CD14-positive monocyte (primary cell): Measurements from ENCODE around the gene IFNE. TPM values are rescaled to one million over a fixed set of nuclear protein-coding genes. Genes with fewer than 3 reads are reported as not detected.

Experiments
- DNase-seq, 3 donors: peaks; one replicate each; pipeline ENCODE4 v3.0.0-alpha.2; 2011 to 2022
- H2AFZ ChIP-seq: 2 replicates; pipeline ENCODE4 v1.6.0; 2012; ENCODE audit warnings: mild to moderate bottlenecking, low read depth, low read length, inconsistent platforms; ENCODE audit not compliant: insufficient read depth, poor library complexity, severe bottlenecking
- H3K27ac ChIP-seq, 2 donors: 1 replicate in 1 of 2; 2 replicates in 1 of 2; pipeline ENCODE4 v1.5.1; 2012 to 2013; ENCODE audit warnings: low read length in 2 of 2, control low read depth in 1 of 2, inconsistent platforms in 1 of 2, low read depth in 1 of 2, mild to moderate bottlenecking in 1 of 2
- H3K27me3 ChIP-seq, 2 donors: one replicate each; pipeline versions ENCODE4 v1.6.0 to v1.6.1; 2011 to 2013; ENCODE audit warnings: low read length in 2 of 2; ENCODE audit not compliant: control insufficient read depth in 2 of 2, insufficient read depth in 2 of 2
- H3K36me3 ChIP-seq, 2 donors: replicated peaks in 1 of 2; 1 replicate in 1 of 2; 2 replicates in 1 of 2; pipeline versions ENCODE4 v1.5.1 to v1.6.1; 2012 to 2013; ENCODE audit warnings: low read length in 2 of 2, control low read depth in 1 of 2, inconsistent platforms in 1 of 2, mild to moderate bottlenecking in 1 of 2; ENCODE audit not compliant: insufficient read depth in 2 of 2, control insufficient read depth in 1 of 2
- H3K4me1 ChIP-seq, 2 donors: 1 replicate in 1 of 2; 2 replicates in 1 of 2; pipeline versions ENCODE4 v1.5.1 to v1.6.1; 2012 to 2013; ENCODE audit warnings: low read length in 2 of 2, control low read depth in 1 of 2, inconsistent platforms in 1 of 2, mild to moderate bottlenecking in 1 of 2, moderate library complexity in 1 of 2; ENCODE audit not compliant: insufficient read depth in 2 of 2, control insufficient read depth in 1 of 2
- H3K4me2 ChIP-seq: replicated peaks from 2 replicates; pipeline ENCODE3; 2012; ENCODE audit warnings: low read length, moderate library complexity, mild to moderate bottlenecking; ENCODE audit not compliant: poor library complexity, severe bottlenecking; ENCODE audit errors: extremely low read depth
- H3K4me3 ChIP-seq, 3 experiments: fragments of 200-600 bp in 1 of 3; sonication (generic) in 1 of 3; replicated peaks in 1 of 3; 1 replicate in 2 of 3; 2 replicates in 1 of 3; pipeline ENCODE4 v1.5.1; 2011 to 2013; ENCODE audit warnings: low read length in 3 of 3, mild to moderate bottlenecking in 3 of 3, control low read depth in 2 of 3, low read depth in 2 of 3, inconsistent platforms in 1 of 3, moderate library complexity in 1 of 3
- H3K79me2 ChIP-seq: 2 replicates; pipeline ENCODE4 v1.6.0; 2012; ENCODE audit warnings: mild to moderate bottlenecking, control low read depth, inconsistent platforms, low read length, moderate library complexity; ENCODE audit not compliant: insufficient read depth
- H3K9ac ChIP-seq: 2 replicates; pipeline ENCODE4 v1.6.0; 2017; ENCODE audit warnings: low read length, mild to moderate bottlenecking; ENCODE audit not compliant: insufficient read depth, poor library complexity, severe bottlenecking
- H3K9me3 ChIP-seq, 2 donors: replicated peaks in 1 of 2; 1 replicate in 1 of 2; 2 replicates in 1 of 2; pipeline versions ENCODE4 v1.5.1 to v1.6.1; 2012 to 2013; ENCODE audit warnings: low read length in 2 of 2, control low read depth in 1 of 2; ENCODE audit not compliant: control insufficient read depth in 1 of 2, insufficient read depth in 1 of 2
- H4K20me1 ChIP-seq: 2 replicates; pipeline ENCODE4 v1.6.0; 2012; ENCODE audit warnings: mild to moderate bottlenecking, low read length, control low read depth, moderate library complexity; ENCODE audit not compliant: insufficient read depth
- H3K27ac Mint-ChIP-seq, 7 donors: one replicate each; pipeline ENCODE4 v1.8.0; 2020; ENCODE audit warnings: mild to moderate bottlenecking in 7 of 7, mixed read lengths in 7 of 7, moderate library complexity in 6 of 7, inconsistent platforms in 2 of 7
- H3K27me3 Mint-ChIP-seq, 3 donors: one replicate each; pipeline ENCODE4 v1.8.0; 2021 to 2022; ENCODE audit warnings: low read depth in 3 of 3, mild to moderate bottlenecking in 3 of 3, mixed read lengths in 3 of 3, moderate library complexity in 3 of 3, inconsistent platforms in 1 of 3
- H3K36me3 Mint-ChIP-seq, 2 donors: one replicate each; pipeline ENCODE4 v1.8.0; 2020; ENCODE audit warnings: mixed read lengths in 2 of 2, inconsistent platforms in 1 of 2, mild to moderate bottlenecking in 1 of 2
- H3K4me1 Mint-ChIP-seq: one replicate; pipeline ENCODE4 v1.8.0; 2020; ENCODE audit warnings: mild to moderate bottlenecking, mixed read lengths
- H3K4me3 Mint-ChIP-seq, 2 donors: one replicate each; pipeline ENCODE4 v1.8.0; 2020; ENCODE audit warnings: mild to moderate bottlenecking in 2 of 2, mixed read lengths in 2 of 2, moderate library complexity in 1 of 2
- H3K9me3 Mint-ChIP-seq, 7 donors: one replicate each; pipeline ENCODE4 v1.8.0; 2020 to 2022; ENCODE audit warnings: mixed read lengths in 7 of 7, mild to moderate bottlenecking in 6 of 7, moderate library complexity in 6 of 7, inconsistent platforms in 2 of 7
- WGBS: methylation state at CpG from one replicate; pipeline ENCODE4 v1.1.5; 2013; ENCODE audit warnings: missing lambda C conversion rate; ENCODE audit not compliant: insufficient coverage; 5-methylcytosine and 5-hydroxymethylcytosine counted together
- intact Hi-C, 2 donors: fragments of 100-400 bp; cut with micrococcal nuclease; formaldehyde crosslinking; loops; one replicate each; pipeline versions ENCODE4 v1.15.0 to v1.15.1; 2023
- polyA plus RNA-seq, 3 donors: library from polyadenylated mRNA; depleted of rRNA in 1 of 3; unstranded in 2 of 3; stranded (reverse) in 1 of 3; fragments of 300-500 nt in 2 of 3; fragments of >200 nt in 1 of 3; fragmentation: Illumina TruSeq in 2 of 3; gene quantifications; 1 replicate in 2 of 3; 2 replicates in 1 of 3; pipeline ENCODE4 v1.2.3, GENCODE V29; 2012 to 2021
- TF ChIP-seq, protein P1 (sequence below): fragments of 200-600 bp; IDR thresholded peaks from one replicate; pipeline ENCODE4 v1.8.0; 2022; ENCODE audit warnings: antibody characterized with exemption, mild to moderate bottlenecking

The IFNE gene
- polyA plus RNA-seq, 3 donors = not detected

DNA sequence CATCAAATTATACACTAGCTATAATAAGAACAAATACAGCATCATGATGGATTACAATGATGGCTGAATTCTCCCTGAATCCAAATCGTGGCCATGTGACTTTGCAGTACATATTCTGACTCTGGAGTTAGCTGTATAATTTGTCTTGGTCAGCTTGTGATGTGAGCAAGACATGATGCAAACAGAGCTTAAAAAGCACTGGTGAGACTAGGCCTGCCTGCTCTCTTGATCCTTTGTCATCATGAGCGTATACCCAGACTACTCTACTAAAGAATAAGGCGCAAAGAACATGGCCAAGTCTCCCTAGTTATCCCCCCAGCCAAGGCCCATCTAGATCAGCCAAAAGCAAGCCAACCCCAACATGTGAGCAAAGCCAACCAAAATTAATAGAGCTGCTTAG, 34.7 kb upstream of the IFNE start:
- no peaks in the 10 kb centered on the region for H3K4me1 ChIP-seq
- H3K27me3 ChIP-seq = peaks cover 0 to 3% of the 10 kb centered on the region in 2 donors
- intact Hi-C loops = no loop called here
- no peak for DNase-seq
- H2AFZ ChIP-seq = no peak overlapping the region
- no peak overlapping the region for H3K27ac ChIP-seq
- TF ChIP-seq, protein P1, sequence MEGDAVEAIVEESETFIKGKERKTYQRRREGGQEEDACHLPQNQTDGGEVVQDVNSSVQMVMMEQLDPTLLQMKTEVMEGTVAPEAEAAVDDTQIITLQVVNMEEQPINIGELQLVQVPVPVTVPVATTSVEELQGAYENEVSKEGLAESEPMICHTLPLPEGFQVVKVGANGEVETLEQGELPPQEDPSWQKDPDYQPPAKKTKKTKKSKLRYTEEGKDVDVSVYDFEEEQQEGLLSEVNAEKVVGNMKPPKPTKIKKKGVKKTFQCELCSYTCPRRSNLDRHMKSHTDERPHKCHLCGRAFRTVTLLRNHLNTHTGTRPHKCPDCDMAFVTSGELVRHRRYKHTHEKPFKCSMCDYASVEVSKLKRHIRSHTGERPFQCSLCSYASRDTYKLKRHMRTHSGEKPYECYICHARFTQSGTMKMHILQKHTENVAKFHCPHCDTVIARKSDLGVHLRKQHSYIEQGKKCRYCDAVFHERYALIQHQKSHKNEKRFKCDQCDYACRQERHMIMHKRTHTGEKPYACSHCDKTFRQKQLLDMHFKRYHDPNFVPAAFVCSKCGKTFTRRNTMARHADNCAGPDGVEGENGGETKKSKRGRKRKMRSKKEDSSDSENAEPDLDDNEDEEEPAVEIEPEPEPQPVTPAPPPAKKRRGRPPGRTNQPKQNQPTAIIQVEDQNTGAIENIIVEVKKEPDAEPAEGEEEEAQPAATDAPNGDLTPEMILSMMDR = no peak
- WGBS = 100% methylated on average over 2 of the region's 3 CpGs
- H3K36me3 Mint-ChIP-seq = no peaks in the 10 kb centered on the region
- no peaks in the 10 kb centered on the region for H4K20me1 ChIP-seq
- no peak overlapping the region for H3K4me3 Mint-ChIP-seq
- no peak overlapping the region for H3K9ac ChIP-seq
- no peak overlapping the region for H3K4me3 ChIP-seq
- H3K36me3 ChIP-seq = no peaks in the 10 kb centered on the region
- H3K79me2 ChIP-seq = no peaks in the 10 kb centered on the region
- no peaks in the 10 kb centered on the region for H3K4me1 Mint-ChIP-seq
- H3K27me3 Mint-ChIP-seq = peaks cover 2 to 8% (median 3%) of the 10 kb centered on the region in 3 donors
- peaks cover 0 to 4% (median 0%) of the 10 kb centered on the region in 7 donors for H3K9me3 Mint-ChIP-seq
- H3K4me2 ChIP-seq = no peak overlapping the region
- no peak overlapping the region for H3K27ac Mint-ChIP-seq
- no peaks in the 10 kb centered on the region for H3K9me3 ChIP-seq

DNA sequence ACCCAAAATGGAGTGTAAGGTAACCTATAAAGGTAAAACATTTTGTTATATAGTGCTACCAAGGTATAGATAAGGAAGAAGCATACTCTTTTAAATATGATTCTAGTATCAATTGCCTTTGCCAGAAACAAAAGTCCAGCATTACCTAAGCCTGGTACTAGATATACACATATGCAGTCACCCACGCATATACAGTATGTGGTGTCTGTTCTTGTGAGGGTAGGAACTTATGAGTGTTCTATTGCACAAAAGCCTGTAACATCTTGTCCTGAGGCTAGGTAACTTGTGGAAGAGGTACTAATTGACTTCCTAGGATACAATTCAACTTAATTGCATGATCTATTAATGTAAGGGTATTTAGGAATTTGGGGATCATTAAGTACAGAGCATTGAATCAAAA, 31.3 kb upstream of the IFNE start:
- H4K20me1 ChIP-seq = no peaks in the 10 kb centered on the region
- TF ChIP-seq, protein P1 = no peak
- no peak overlapping the region for H3K4me3 Mint-ChIP-seq
- no peaks in the 10 kb centered on the region for H3K36me3 ChIP-seq
- no peak overlapping the region for H3K27ac ChIP-seq
- no peak overlapping the region for H3K4me3 ChIP-seq
- no CpG with 5 or more reads among the region's 1 CpG for WGBS
- H3K9me3 ChIP-seq = no peaks in the 10 kb centered on the region
- H3K4me1 ChIP-seq = no peaks in the 10 kb centered on the region
- DNase-seq = no peak
- H3K79me2 ChIP-seq = no peaks in the 10 kb centered on the region
- intact Hi-C loops = no loop called here
- H3K9ac ChIP-seq = no peak overlapping the region
- no peaks in the 10 kb centered on the region for H3K9me3 Mint-ChIP-seq
- H3K27ac Mint-ChIP-seq = no peak overlapping the region
- H3K27me3 Mint-ChIP-seq = peaks cover 0 to 7% (median 0%) of the 10 kb centered on the region in 3 donors
- no peaks in the 10 kb centered on the region for H3K4me1 Mint-ChIP-seq
- no peak overlapping the region for H3K4me2 ChIP-seq
- H2AFZ ChIP-seq = no peak overlapping the region
- H3K27me3 ChIP-seq = no peaks in the 10 kb centered on the region
- H3K36me3 Mint-ChIP-seq = no peaks in the 10 kb centered on the region
